Sigmoid colon (tissue), 7 donors: ENCODE data around the gene KRTAP20-1. TPM values are rescaled to one million over a fixed set of nuclear protein-coding genes. Genes with fewer than 3 reads are reported as not detected.

Source experiments
- DNase-seq: peaks from one replicate; pipeline ENCODE4 v3.0.0-alpha.2; 2019
- H3K27ac ChIP-seq, 4 donors: fragments of 200-600 bp; sonication (generic); one replicate each; pipeline ENCODE4 v1.5.1; 2016 to 2019; ENCODE audit warnings: mild to moderate bottlenecking in 1 of 4
- H3K27me3 ChIP-seq, 3 donors: fragments of 200-600 bp; sonication (generic); one replicate each; pipeline ENCODE4 v1.5.1; 2019; ENCODE audit warnings: mild to moderate bottlenecking in 1 of 3
- H3K36me3 ChIP-seq, 4 donors: fragments of 200-600 bp; sonication (generic); one replicate each; pipeline ENCODE4 v1.5.1; 2016 to 2019
- H3K4me1 ChIP-seq, 4 donors: fragments of 200-600 bp; sonication (generic); one replicate each; pipeline ENCODE4 v1.5.1; 2017 to 2019
- H3K4me3 ChIP-seq, 4 donors: fragments of 200-600 bp; sonication (generic); one replicate each; pipeline ENCODE4 v1.5.1; 2017 to 2019; ENCODE audit warnings: mild to moderate bottlenecking in 2 of 4, moderate library complexity in 1 of 4
- H3K9me3 ChIP-seq, 4 donors: fragments of 200-600 bp in 3 of 4; sonication (generic) in 3 of 4; one replicate each; pipeline versions ENCODE4 v1.5.1 to v1.6.1; 2013 to 2019
- CTCF ChIP-seq, 4 experiments: fragments of 450-650 bp in 3 of 4; fragments of 200-600 bp in 1 of 4; IDR thresholded peaks; one replicate each; pipeline ENCODE4 v1.5.1; 2016 to 2019; ENCODE audit warnings: antibody characterized with exemption in 4 of 4, mild to moderate bottlenecking in 3 of 4, moderate library complexity in 2 of 4
- EP300 ChIP-seq, 4 donors: sonication (generic); formaldehyde crosslinking; IDR thresholded peaks; one replicate each; pipeline ENCODE4 v1.6.1; 2017; ENCODE audit warnings: antibody characterized with exemption in 4 of 4
- POLR2A ChIP-seq, 2 donors: fragments of 450-650 bp; IDR thresholded peaks; one replicate each; pipeline ENCODE4 v1.6.1; 2016; ENCODE audit warnings: antibody characterized with exemption in 2 of 2, mild to moderate bottlenecking in 2 of 2, moderate library complexity in 2 of 2
- POLR2AphosphoS5 ChIP-seq, 4 donors: sonication (generic); formaldehyde crosslinking; IDR thresholded peaks; one replicate each; pipeline ENCODE4 v1.6.1; 2017; ENCODE audit warnings: antibody characterized with exemption in 4 of 4
- WGBS, 2 donors: extraction: QIAGEN DNeasy Blood & Tissue Kit; methylation state at CpG; one replicate each; pipeline ENCODE4 v1.1.7; 2013; 5-methylcytosine and 5-hydroxymethylcytosine counted together
- intact Hi-C: fragments of 100-400 bp; cut with DNase I; formaldehyde crosslinking; loops from one replicate; pipeline ENCODE4 v1.15.1; 2023
- polyA plus RNA-seq, 3 donors: library from polyadenylated mRNA; stranded (reverse); fragments of 200-250 nt; gene quantifications; one replicate each; pipeline ENCODE4 v1.2.3, GENCODE V29; 2013
- total RNA-seq, 4 donors: library from RNA; depleted of rRNA; stranded (reverse); fragments of >200 nt; gene quantifications; one replicate each; pipeline ENCODE4 v1.1.0, GENCODE V29; 2016
- donor health status: healthy with polysubstance abuse.
- donor health status: Bipolar disorder and iron deficiency.
- donor health status: healthy.

The KRTAP20-1 gene
- total RNA-seq, result not detected
- polyA plus RNA-seq, result not detected

- no peak for DNase-seq
- TF ChIP-seq POLR2A (IDR thresholded peaks at IDR 0.05), result no peak
- no peak for TF ChIP-seq CTCF (IDR thresholded peaks at IDR 0.05)
- no peak for TF ChIP-seq EP300 (IDR thresholded peaks at IDR 0.05)
- TF ChIP-seq POLR2AphosphoS5 (IDR thresholded peaks at IDR 0.05), result no peak
- Histone ChIP-seq H3K4me1 (no peaks in the 10 kb centered on the region), H3K27me3 (no peaks in the 10 kb centered on the region), H3K9me3 (no peaks in the 10 kb centered on the region), H3K27ac (no peak within 1 kb of the TSS), H3K4me3 (no peak within 1 kb of the TSS), H3K36me3 (no peaks in the 10 kb centered on the region)
- WGBS, 2 donors, result 91 to 95% methylated on average over 2 of the region's 2 CpGs
- intact Hi-C loops, result no loop called here
Observed at GRCh38 chr21:30616125-30616524, at the start of gene KRTAP20-1. TSS of gene KRTAP20-1 (plus strand) at chr21:30616425. CDS start at chr21:30616455, 30 bp downstream.

- no peak overlapping the region for H3K27ac ChIP-seq
- TF ChIP-seq POLR2AphosphoS5 (IDR thresholded peaks at IDR 0.05) (no peak), EP300 (IDR thresholded peaks at IDR 0.05) (no peak), POLR2A (IDR thresholded peaks at IDR 0.05) (no peak), CTCF (IDR thresholded peaks at IDR 0.05) (no peak)
- no peaks in the 10 kb centered on the region for H3K27me3 ChIP-seq
- no peak overlapping the region for H3K4me3 ChIP-seq
- DNase-seq, result no peak
- H3K9me3 ChIP-seq, result peaks cover 0 to 2% (median 0%) of the 10 kb centered on the region in 4 donors
- intact Hi-C loops, result no loop called here
- no peaks in the 10 kb centered on the region for H3K36me3 ChIP-seq
- H3K4me1 ChIP-seq, result no peaks in the 10 kb centered on the region
Observed at GRCh38 chr21:30567617-30568016, 48.6 kb upstream of the KRTAP20-1 start.

GRCh38 chr21:30577766-30578165 lies 38.5 kb upstream of the KRTAP20-1 start:
- Histone ChIP-seq H3K4me1 (no peaks in the 10 kb centered on the region), H3K27me3 (no peaks in the 10 kb centered on the region), H3K4me3 (no peak overlapping the region), H3K27ac (no peak overlapping the region), H3K9me3 (no peaks in the 10 kb centered on the region), H3K36me3 (no peaks in the 10 kb centered on the region)
- DNase-seq, result no peak
- TF ChIP-seq POLR2AphosphoS5 (IDR thresholded peaks at IDR 0.05) (no peak), POLR2A (IDR thresholded peaks at IDR 0.05) (no peak), EP300 (IDR thresholded peaks at IDR 0.05) (no peak), CTCF (IDR thresholded peaks at IDR 0.05) (no peak)
- intact Hi-C loops, result no loop called here

GRCh38 chr21:30579346-30579745 lies 36.9 kb upstream of the KRTAP20-1 start:
- Histone ChIP-seq H3K36me3 (no peaks in the 10 kb centered on the region), H3K27ac (no peak overlapping the region), H3K4me3 (no peak overlapping the region), H3K27me3 (no peaks in the 10 kb centered on the region), H3K9me3 (no peaks in the 10 kb centered on the region), H3K4me1 (no peaks in the 10 kb centered on the region)
- intact Hi-C loops, result no loop called here
- TF ChIP-seq POLR2A (IDR thresholded peaks at IDR 0.05), result no peak
- no peak for TF ChIP-seq CTCF (IDR thresholded peaks at IDR 0.05)
- TF ChIP-seq POLR2AphosphoS5 (IDR thresholded peaks at IDR 0.05), result no peak
- no peak for TF ChIP-seq EP300 (IDR thresholded peaks at IDR 0.05)
- DNase-seq, result no peak
- 64% methylated on average over 1 of the region's 1 CpG for WGBS, 2 donors

- Histone ChIP-seq H3K4me3 (no peak overlapping the region), H3K27ac (no peak overlapping the region), H3K9me3 (no peaks in the 10 kb centered on the region), H3K36me3 (no peaks in the 10 kb centered on the region), H3K27me3 (no peaks in the 10 kb centered on the region), H3K4me1 (no peaks in the 10 kb centered on the region)
- TF ChIP-seq EP300 (IDR thresholded peaks at IDR 0.05) (no peak), CTCF (IDR thresholded peaks at IDR 0.05) (no peak), POLR2AphosphoS5 (IDR thresholded peaks at IDR 0.05) (no peak), POLR2A (IDR thresholded peaks at IDR 0.05) (no peak)
- no peak for DNase-seq
- intact Hi-C loops, result no loop called here
- 58 to 62% methylated on average over 3 of the region's 3 CpGs for WGBS, 2 donors
Observed at GRCh38 chr21:30580132-30580531, 36.1 kb upstream of the KRTAP20-1 start.
